NT2/D1 (cell line): ENCODE data around the gene CKB.

Experiments
- DNase-seq: peaks from one replicate; pipeline ENCODE4 v3.0.0-alpha.2; 2011; ENCODE audit warnings: low read depth, low spot score
- H3K27me3 ChIP-seq: 2 replicates; pipeline ENCODE4 v1.6.0; 2011; ENCODE audit warnings: mild to moderate bottlenecking; ENCODE audit not compliant: insufficient read length, insufficient read depth
- H3K36me3 ChIP-seq: 2 replicates; pipeline ENCODE4 v1.6.1; 2011; ENCODE audit warnings: mild to moderate bottlenecking, low read length, mixed read lengths; ENCODE audit not compliant: insufficient read depth, insufficient read length
- H3K4me1 ChIP-seq: 2 replicates; pipeline ENCODE4 v1.5.1; 2011; ENCODE audit not compliant: insufficient read depth, insufficient read length
- H3K4me3 ChIP-seq: 2 replicates; pipeline ENCODE4 v1.5.1; 2011; ENCODE audit warnings: low read depth; ENCODE audit not compliant: insufficient read length
- H3K9ac ChIP-seq: 2 replicates; pipeline ENCODE4 v1.6.0; 2011; ENCODE audit warnings: low read depth; ENCODE audit not compliant: insufficient read length
- H3K9me3 ChIP-seq: 2 replicates; pipeline ENCODE4 v1.5.1; 2011; ENCODE audit warnings: mild to moderate bottlenecking, low read length; ENCODE audit not compliant: insufficient read depth
- SUZ12 ChIP-seq: IDR thresholded peaks from 2 replicates; pipeline ENCODE4 v1.6.1; 2011; ENCODE audit not compliant: insufficient read length, insufficient read depth; ENCODE audit errors: extremely low read depth
- YY1 ChIP-seq: IDR thresholded peaks from 2 replicates; pipeline ENCODE4 v1.6.1; 2011; ENCODE audit not compliant: insufficient read length, insufficient read depth
- ZNF274 ChIP-seq: IDR thresholded peaks from 2 replicates; pipeline ENCODE4 v1.6.1; 2011; ENCODE audit warnings: mild to moderate bottlenecking, low read depth, low read length

CKB gene

DNA sequence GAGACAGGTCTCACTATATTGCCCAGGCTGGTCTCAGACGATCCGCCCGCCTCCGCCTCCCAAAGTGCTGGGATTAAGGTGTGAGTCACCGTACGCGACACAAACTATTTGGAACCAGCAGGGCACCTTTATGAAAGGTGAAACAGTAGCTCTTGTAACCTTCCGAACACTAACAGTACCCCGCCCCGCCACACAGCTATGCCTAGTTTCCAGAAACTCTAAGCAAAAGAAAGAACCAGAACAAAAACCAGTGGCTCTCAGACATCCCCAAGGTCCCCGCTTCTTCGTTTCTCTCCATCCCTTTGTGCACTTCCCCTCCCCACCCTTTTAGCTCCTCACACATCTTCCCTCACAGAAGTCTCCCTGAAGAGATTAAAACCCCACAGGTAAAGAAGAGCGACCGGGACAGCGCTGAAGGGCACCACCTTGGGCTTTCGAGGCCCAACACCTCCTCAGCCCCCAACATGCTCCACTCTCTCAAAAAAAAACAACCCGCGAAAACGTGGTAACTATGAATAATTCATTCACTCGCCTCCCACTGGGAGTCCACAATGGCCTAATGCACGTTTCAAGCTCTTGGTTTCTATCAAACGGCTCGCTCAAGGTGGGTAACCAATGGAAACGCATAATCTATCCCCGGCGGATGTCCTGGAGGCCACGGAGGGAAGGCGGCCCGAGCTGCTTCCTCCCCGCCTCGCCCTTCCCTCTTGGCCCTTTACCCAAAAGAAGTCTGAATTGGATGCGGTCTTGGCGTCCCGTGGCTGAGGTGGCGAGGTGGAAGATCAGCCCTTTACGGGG, 39.0 kb upstream of the CKB start:
- Histone ChIP-seq H3K9ac (peak overlapping the region; percentile 94), H3K27me3 (no peaks in the 10 kb centered on the region), H3K4me1 (no peaks in the 10 kb centered on the region), H3K36me3 (peaks cover 32% of the 10 kb centered on the region), H3K9me3 (no peaks in the 10 kb centered on the region), H3K4me3 (peak overlapping the region; percentile 91)
- no peak for DNase-seq
- no peak for TF ChIP-seq ZNF274
- TF ChIP-seq YY1 = no peak
- TF ChIP-seq SUZ12 = no peak

DNA sequence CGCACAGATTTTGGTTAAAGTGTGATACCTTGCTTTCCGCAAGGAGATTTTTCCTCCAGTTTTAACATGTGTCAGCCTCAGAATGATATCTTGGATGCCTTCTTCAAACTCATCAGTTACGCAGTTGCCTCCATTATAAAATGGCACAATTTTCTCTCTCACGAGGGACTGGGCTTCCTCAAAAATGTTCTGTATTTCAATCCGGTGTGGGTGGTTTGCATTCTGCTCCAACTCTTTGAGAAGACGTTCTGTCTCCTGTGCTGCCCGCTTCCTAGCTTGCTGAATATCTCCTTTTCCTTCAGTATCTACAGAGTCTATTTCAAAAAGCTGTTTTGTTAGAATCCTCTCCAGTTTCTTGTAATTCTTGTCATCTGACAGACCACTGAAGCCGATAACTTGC, 38.1 kb upstream of the CKB start:
- Histone ChIP-seq H3K4me3 (no peak overlapping the region), H3K4me1 (no peaks in the 10 kb centered on the region)
- DNase-seq = no peak

DNA sequence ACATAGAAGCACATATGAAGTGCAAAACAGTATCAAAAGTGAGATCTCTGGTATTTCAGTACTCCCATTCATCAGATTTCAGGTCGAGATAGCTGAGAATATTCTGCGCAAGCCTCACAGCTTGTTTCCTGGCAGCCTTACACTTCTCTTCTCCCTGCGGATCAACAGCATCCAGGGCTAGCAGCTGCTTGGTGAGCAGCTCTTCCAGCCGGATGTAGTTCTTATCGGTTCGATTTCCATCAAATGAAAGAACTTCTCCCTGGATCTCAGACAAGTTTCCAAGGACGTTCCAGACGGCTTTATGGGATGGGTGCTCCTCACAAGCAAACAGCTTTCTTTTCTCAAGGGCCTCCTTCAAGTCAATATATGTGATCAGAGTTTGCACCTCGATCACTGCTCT, 37.1 kb upstream of the CKB start:
- Histone ChIP-seq H3K9me3 (no peaks in the 10 kb centered on the region), H3K27me3 (no peaks in the 10 kb centered on the region), H3K9ac (no peak overlapping the region), H3K36me3 (peaks cover 30% of the 10 kb centered on the region), H3K4me3 (no peak overlapping the region), H3K4me1 (no peaks in the 10 kb centered on the region)
- DNase-seq = no peak
- no peak for TF ChIP-seq SUZ12
- TF ChIP-seq YY1 = no peak
- no peak for TF ChIP-seq ZNF274

More for the DNA sequence above, 38.1 kb upstream of the CKB start:
- Histone ChIP-seq H3K27me3 (no peaks in the 10 kb centered on the region), H3K9me3 (no peaks in the 10 kb centered on the region), H3K9ac (peak overlapping the region; percentile 36), H3K36me3 (peaks cover 30% of the 10 kb centered on the region)
- no peak for TF ChIP-seq YY1
- TF ChIP-seq SUZ12 = no peak
- no peak for TF ChIP-seq ZNF274

DNA sequence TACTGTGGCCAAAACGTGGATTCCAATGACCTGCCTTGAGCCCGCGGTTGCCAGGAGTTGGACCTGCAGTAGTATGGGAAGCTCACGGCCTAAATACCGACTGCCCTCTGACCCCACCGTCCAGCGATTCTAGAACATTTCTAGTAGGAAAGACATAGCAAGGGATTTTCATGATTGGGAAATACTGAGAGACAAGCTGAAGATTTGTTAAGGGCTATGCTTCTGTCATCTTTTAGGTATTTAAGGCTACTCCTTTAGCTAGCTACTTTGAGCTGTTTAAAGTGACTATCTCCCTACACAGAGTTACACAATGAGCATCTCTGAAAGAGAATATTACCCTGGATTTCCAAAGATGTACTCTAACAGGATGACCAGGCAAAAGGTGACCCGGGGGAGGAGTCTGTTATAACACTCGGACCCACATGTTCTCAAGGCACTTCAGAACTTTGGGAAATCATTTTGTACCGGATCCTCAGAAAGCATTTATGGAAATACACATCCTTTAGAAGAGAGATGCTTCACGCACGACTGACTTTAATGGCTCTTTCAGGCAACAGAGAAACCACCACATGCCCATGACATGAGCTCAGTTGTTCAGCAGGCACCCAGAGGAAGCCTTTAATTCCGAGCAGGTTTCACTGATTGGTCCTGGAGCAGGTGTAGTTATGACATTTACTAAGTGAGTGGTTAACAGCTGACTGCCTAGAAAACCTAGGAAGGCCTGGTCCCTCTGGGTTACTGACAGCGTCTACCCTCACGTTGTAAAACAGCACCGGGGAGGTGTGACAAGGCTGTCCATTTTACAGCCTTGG, 35.6 kb upstream of the CKB start:
- Histone ChIP-seq H3K9me3 (no peaks in the 10 kb centered on the region), H3K4me3 (no peak overlapping the region), H3K36me3 (peaks cover 30% of the 10 kb centered on the region), H3K4me1 (no peaks in the 10 kb centered on the region), H3K27me3 (no peaks in the 10 kb centered on the region), H3K9ac (no peak overlapping the region)
- DNase-seq = no peak
- TF ChIP-seq SUZ12 (no peak), YY1 (no peak)

DNA sequence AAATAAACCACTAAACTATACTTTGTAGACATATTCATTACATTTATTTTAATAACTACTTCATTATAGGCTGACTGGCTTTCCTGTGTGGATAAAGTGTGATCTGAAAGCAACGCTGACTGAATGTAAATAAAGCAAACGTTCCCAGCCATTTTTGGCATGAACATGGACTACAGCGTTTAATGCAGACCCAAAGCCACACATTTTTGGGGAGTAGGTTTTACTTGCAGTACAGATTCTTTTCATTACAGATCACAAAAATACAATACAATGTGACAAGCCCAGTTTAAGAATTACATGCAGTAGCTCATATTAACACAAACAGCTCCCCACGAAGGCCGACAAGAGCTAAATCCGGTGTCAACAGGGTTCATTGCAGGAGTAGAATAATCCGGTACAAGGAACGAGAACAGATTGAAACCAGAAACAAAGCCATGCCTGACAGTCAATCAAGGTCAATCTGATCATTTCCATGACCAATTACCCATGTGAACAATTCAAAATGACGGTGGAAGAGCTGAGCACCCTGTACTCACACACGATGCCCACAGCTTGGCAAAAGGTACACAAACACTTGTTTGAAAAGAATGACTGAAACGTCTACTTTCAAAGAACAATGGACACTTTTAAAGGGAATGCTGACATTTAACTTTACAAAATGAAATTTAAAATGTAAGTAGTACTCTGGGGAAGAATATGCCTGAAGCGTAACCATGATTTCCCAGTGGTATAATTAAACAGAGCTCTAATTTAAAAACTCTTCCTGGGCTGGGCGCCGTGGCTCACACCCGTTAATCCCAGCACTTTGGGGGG, 34.5 kb upstream of the CKB start:
- Histone ChIP-seq H3K9me3 (no peaks in the 10 kb centered on the region), H3K4me1 (no peaks in the 10 kb centered on the region), H3K9ac (no peak overlapping the region), H3K27me3 (no peaks in the 10 kb centered on the region), H3K4me3 (no peak overlapping the region), H3K36me3 (peaks cover 30% of the 10 kb centered on the region)
- DNase-seq = no peak
- TF ChIP-seq YY1 (no peak), SUZ12 (no peak), ZNF274 (no peak)

DNA sequence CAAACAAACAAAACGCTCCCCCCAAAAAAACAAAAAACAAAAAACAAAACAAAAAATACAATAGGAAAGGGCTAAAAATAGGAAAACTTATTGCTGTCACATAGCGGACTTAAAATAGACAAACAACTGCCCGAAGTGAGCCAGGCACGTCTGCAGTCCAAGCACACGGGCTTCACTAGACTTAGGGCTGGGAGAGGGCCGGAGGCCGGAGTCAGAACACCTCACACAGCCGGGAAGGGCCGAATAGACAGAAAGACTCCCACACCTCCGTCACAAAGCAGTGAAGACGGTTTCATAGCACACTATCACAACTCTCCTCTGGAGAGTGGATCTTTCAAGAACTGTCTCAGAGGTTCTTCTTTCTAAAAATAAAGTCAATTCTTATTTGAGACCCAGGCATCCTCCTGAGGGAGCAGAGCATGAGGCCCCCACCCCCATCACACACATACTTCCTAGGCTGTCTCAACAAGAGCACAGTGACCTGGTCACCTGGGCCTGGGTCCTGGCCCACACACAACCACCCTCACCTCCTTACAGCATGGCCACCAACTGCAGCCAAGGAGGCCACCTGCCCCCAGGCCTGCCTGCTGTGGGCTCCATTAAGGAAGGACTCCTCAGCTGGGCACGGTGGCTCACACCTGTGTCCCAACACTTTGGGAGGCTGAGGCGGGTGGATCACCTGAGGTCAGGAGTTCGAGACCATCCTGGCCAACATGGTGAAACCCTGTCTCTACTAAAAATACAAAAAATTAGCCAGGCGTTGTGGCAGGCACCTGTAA, 33.1 kb upstream of the CKB start:
- peaks cover 29% of the 10 kb centered on the region for H3K36me3 ChIP-seq
- no peaks in the 10 kb centered on the region for H3K9me3 ChIP-seq
- TF ChIP-seq SUZ12 (no peak), YY1 (no peak), ZNF274 (no peak)
- peaks cover 4% of the 10 kb centered on the region for H3K4me1 ChIP-seq
- no peaks in the 10 kb centered on the region for H3K27me3 ChIP-seq
- no peak for DNase-seq
- no peak overlapping the region for H3K9ac ChIP-seq
- no peak overlapping the region for H3K4me3 ChIP-seq
